A673 (cell line): ENCODE data around the gene TMEM213. TPM values are rescaled to one million over a fixed set of nuclear protein-coding genes. Genes with fewer than 3 reads are reported as not detected.

ENCODE experiments used
- BruUV-seq: library from RNA; stranded (reverse); fragments of 400-500 nt; replicated peaks from 2 replicates; lab custom pipeline; 2021; lab: Mats Ljungman, UMichigan
- CTCF ChIA-PET: fragments of 300-600 bp; sonication (Branson Sonifier 250); formaldehyde crosslinking; loops from one replicate; lab custom pipeline; 2022; ENCODE audit warnings: antibody characterized with exemption; lab: Charles Lee
- POLR2A ChIA-PET: fragments of 300-600 bp; sonication (Branson Sonifier 250); formaldehyde crosslinking; loops from one replicate; lab custom pipeline; 2022; ENCODE audit warnings: antibody characterized with exemption; ENCODE audit not compliant: low non-redundant PET; lab: Charles Lee
- DNase-seq: peaks from one replicate; pipeline ENCODE4 v3.0.0-alpha.2; 2015; ENCODE audit warnings: low spot score
- H3K27ac ChIP-seq: fragments of 200-600 bp; sonication (generic); 2 replicates; pipeline ENCODE4 v1.5.1; 2016; ENCODE audit warnings: mixed run types, low read depth, mild to moderate bottlenecking, mixed read lengths, antibody characterized with exemption, low read length; ENCODE audit not compliant: poor library complexity, severe bottlenecking
- H3K27me3 ChIP-seq: fragments of 200-600 bp; sonication (generic); replicated peaks from 2 replicates; pipeline ENCODE4 v1.6.1; 2017; ENCODE audit warnings: mixed run types, low read depth, mild to moderate bottlenecking, mixed read lengths, antibody characterized with exemption, low read length; ENCODE audit not compliant: insufficient read depth, poor library complexity
- H3K36me3 ChIP-seq: fragments of 200-600 bp; sonication (generic); 2 replicates; pipeline ENCODE4 v1.6.1; 2016; ENCODE audit warnings: mixed run types, mild to moderate bottlenecking, mixed read lengths, antibody characterized with exemption, low read length; ENCODE audit not compliant: insufficient read depth, poor library complexity, severe bottlenecking
- H3K4me1 ChIP-seq: fragments of 200-600 bp; sonication (generic); 2 replicates; pipeline ENCODE4 v1.6.1; 2017; ENCODE audit warnings: mixed run types, mild to moderate bottlenecking, mixed read lengths, antibody characterized with exemption, low read length; ENCODE audit not compliant: insufficient read depth, poor library complexity, severe bottlenecking
- H3K4me3 ChIP-seq: fragments of 200-600 bp; sonication (generic); 2 replicates; pipeline ENCODE4 v1.5.1; 2016; ENCODE audit warnings: low read depth, mixed run types, mild to moderate bottlenecking, mixed read lengths, low read length; ENCODE audit not compliant: poor library complexity, severe bottlenecking
- H3K9me3 ChIP-seq: fragments of 200-600 bp; sonication (generic); 2 replicates; pipeline ENCODE4 v1.6.1; 2016; ENCODE audit warnings: mixed run types, low read depth, mild to moderate bottlenecking, mixed read lengths, antibody characterized with exemption, low read length; ENCODE audit not compliant: poor library complexity, severe bottlenecking
- EZH2 ChIP-seq: fragments of 200-600 bp; sonication (generic); IDR thresholded peaks from 2 replicates; pipeline ENCODE4 v1.6.1; 2017; ENCODE audit warnings: borderline replicate concordance, low read depth, mild to moderate bottlenecking, mixed read lengths, antibody characterized with exemption, low read length; ENCODE audit not compliant: poor library complexity, severe bottlenecking
- intact Hi-C: fragments of 100-400 bp; cut with micrococcal nuclease; formaldehyde crosslinking; loops from one replicate; pipeline ENCODE4 v1.10.0; 2022; ENCODE audit not compliant: unreplicated experiment
- total RNA-seq: library from RNA; stranded (reverse); gene quantifications from 2 replicates; pipeline ENCODE4 v1.2.3, GENCODE V29; 2021
- TF ChIP-seq, protein P1 (sequence below): fragments of 300-800, 200-600 bp; sonication (generic); conservative IDR thresholded peaks from 2 replicates; pipeline ENCODE4 v1.5.1; 2017; ENCODE audit warnings: low read depth, mild to moderate bottlenecking, antibody characterized with exemption, low read length, moderate library complexity, mixed read lengths

The TMEM213 gene
- total RNA-seq, 1 experiment from 2014 or later: not detected

DNA sequence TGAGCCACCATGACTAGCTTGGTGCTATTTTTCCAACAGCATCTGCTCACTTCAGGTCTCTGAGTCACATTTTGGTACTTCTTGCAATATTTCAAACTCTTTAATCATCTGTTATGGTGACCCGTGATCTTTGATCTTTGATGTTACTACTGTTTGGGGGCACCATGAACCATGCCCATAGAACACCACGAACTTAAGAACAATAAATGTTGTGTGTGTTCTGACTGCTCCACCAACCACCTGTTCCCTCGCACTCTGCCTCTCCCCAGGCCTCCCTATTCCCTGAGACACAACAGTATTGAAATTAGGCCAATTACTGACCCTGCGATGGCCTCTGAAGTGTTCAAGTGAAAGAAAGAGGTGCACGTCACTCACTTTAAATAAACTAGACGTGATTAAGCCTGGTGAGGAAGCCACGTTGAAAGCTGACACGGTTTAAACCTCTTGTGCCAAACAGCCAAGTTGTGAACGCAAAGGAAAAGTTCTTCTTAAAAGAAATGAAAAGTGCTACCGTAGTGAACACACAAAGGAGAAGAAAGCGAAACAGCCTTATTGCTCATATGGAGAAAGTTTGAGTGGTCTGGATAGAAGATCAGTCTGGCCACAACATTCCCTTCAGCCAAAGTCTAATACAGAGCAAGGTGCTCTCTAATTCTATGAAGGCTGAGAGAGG lies 27.4 kb downstream of the TMEM213 start:
- DNase-seq: no peak
- TF ChIP-seq, protein P1, sequence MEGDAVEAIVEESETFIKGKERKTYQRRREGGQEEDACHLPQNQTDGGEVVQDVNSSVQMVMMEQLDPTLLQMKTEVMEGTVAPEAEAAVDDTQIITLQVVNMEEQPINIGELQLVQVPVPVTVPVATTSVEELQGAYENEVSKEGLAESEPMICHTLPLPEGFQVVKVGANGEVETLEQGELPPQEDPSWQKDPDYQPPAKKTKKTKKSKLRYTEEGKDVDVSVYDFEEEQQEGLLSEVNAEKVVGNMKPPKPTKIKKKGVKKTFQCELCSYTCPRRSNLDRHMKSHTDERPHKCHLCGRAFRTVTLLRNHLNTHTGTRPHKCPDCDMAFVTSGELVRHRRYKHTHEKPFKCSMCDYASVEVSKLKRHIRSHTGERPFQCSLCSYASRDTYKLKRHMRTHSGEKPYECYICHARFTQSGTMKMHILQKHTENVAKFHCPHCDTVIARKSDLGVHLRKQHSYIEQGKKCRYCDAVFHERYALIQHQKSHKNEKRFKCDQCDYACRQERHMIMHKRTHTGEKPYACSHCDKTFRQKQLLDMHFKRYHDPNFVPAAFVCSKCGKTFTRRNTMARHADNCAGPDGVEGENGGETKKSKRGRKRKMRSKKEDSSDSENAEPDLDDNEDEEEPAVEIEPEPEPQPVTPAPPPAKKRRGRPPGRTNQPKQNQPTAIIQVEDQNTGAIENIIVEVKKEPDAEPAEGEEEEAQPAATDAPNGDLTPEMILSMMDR: no peak
- no peak for TF ChIP-seq EZH2
- no peaks in the 10 kb centered on the region for H3K36me3 ChIP-seq
- BruUV-seq: no TSS peak
- ChIA-PET CTCF (no interaction called here), POLR2A (no interaction called here)
- H3K27ac ChIP-seq: no peak overlapping the region
- H3K27me3 ChIP-seq: no peaks in the 10 kb centered on the region
- H3K9me3 ChIP-seq: no peaks in the 10 kb centered on the region
- intact Hi-C loops: no loop called here
- H3K4me3 ChIP-seq: no peak overlapping the region
- H3K4me1 ChIP-seq: no peaks in the 10 kb centered on the region

GRCh38 chr7:138828302-138828701 lies 30.5 kb downstream of the TMEM213 start:
- no peaks in the 10 kb centered on the region for H3K36me3 ChIP-seq
- H3K27me3 ChIP-seq: no peaks in the 10 kb centered on the region
- BruUV-seq: no TSS peak
- DNase-seq: no peak
- intact Hi-C loops: no loop called here
- H3K4me1 ChIP-seq: no peaks in the 10 kb centered on the region
- no peak overlapping the region for H3K27ac ChIP-seq
- POLR2A ChIA-PET: no interaction called here
- no peaks in the 10 kb centered on the region for H3K9me3 ChIP-seq
- CTCF ChIA-PET: no interaction called here
- no peak for TF ChIP-seq EZH2
- TF ChIP-seq, protein P1: no peak
- no peak overlapping the region for H3K4me3 ChIP-seq

DNA sequence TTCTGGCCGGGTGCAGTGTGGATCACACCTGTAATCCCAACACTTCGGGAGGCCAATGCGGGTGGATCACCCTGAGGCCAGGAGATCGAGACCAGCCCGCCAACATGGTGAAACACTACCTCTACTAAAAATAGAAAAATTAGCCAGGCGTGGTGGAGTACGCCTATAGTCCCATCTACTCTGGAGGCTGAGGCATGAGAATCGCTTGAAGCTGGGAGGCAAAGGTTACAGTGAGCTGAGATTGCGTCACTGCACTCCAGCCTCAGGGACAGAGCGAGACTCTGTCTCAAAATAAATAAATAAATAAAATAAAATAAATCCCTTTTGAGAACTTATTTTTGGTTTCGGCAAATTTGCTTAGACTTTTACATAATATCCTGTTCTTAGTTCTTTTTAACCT lies 31.5 kb downstream of the TMEM213 start:
- BruUV-seq: no TSS peak
- Histone ChIP-seq H3K36me3 (no peaks in the 10 kb centered on the region), H3K4me3 (no peak overlapping the region), H3K4me1 (no peaks in the 10 kb centered on the region), H3K27me3 (no peaks in the 10 kb centered on the region), H3K27ac (no peak overlapping the region), H3K9me3 (no peaks in the 10 kb centered on the region)
- DNase-seq: no peak
- ChIA-PET POLR2A (no interaction called here), CTCF (no interaction called here)
- TF ChIP-seq, protein P1: no peak
- no peak for TF ChIP-seq EZH2
- intact Hi-C loops: no loop called here
